Peyer's patch (tissue), 4 donors: ENCODE measurements around the gene CLCN1.

Source experiments
- CTCF ChIP-seq, 6 experiments: fragments of 450-650 bp in 4 of 6; fragments of 200-600 bp in 2 of 6; sonication (generic) in 1 of 6; IDR thresholded peaks; one replicate each; pipeline ENCODE4 v1.5.1; 2017 to 2019; ENCODE audit warnings: antibody characterized with exemption in 6 of 6, mild to moderate bottlenecking in 3 of 6, moderate library complexity in 1 of 6
- POLR2A ChIP-seq, 2 donors: fragments of 450-650 bp; IDR thresholded peaks; one replicate each; pipeline ENCODE4 v1.5.1; 2017; ENCODE audit warnings: antibody characterized with exemption in 2 of 2, mild to moderate bottlenecking in 2 of 2, moderate library complexity in 2 of 2

- no peak for TF ChIP-seq CTCF (IDR thresholded peaks at IDR 0.05)
- TF ChIP-seq POLR2A (IDR thresholded peaks at IDR 0.05) = no peak
Measured at GRCh38 chr7:143304938-143305337, 11.0 kb upstream of the CLCN1 start.
